ENCODE results near the gene SPDYE17.
"Not testable (repeated sequence)": the region's sequence is repeated elsewhere in the genome, so short reads cannot be mapped to it uniquely, and the experiment has no call there.

- TF ChIP-seq CTCF (conservative IDR thresholded peaks at IDR 0.05); ZFX (IDR thresholded peaks at IDR 0.05): not testable (repeated sequence)
Observed at GRCh38 chr7:77006127-77007110, 25.7 kb downstream of the SPDYE17 start.

Measured in C4-2B (cell line).